Skeletal muscle satellite cell (primary cell): ENCODE measurements around the gene ZNF609.
"Not testable (repeated sequence)": the region's sequence is repeated elsewhere in the genome, so short reads cannot be mapped to it uniquely, and the experiment has no call there.

Experiments
- H3K27me3 ChIP-seq: 2 replicates; pipeline ENCODE4 v1.7.0; 2013; ENCODE audit warnings: low read length; ENCODE audit not compliant: control insufficient read depth, insufficient read depth
- H3K36me3 ChIP-seq: 2 replicates; pipeline ENCODE4 v1.7.0; 2013; ENCODE audit warnings: mild to moderate bottlenecking, control low read depth, low read length; ENCODE audit not compliant: insufficient read depth
- H3K4me1 ChIP-seq: 2 replicates; pipeline ENCODE4 v1.7.0; 2013; ENCODE audit warnings: low read length; ENCODE audit not compliant: control insufficient read depth, insufficient read depth
- H3K4me2 ChIP-seq: 2 replicates; pipeline ENCODE4 v1.7.0; 2013; ENCODE audit warnings: mild to moderate bottlenecking, low read length
- H3K4me3 ChIP-seq: 2 replicates; pipeline ENCODE4 v1.7.0; 2013; ENCODE audit warnings: low read length
- H3K9ac ChIP-seq: 2 replicates; pipeline ENCODE4 v1.7.0; 2013; ENCODE audit warnings: mild to moderate bottlenecking, low read depth, low read length, moderate library complexity
- H3K9me3 ChIP-seq: replicated peaks from 2 replicates; pipeline ENCODE4 v1.7.0; 2013; ENCODE audit warnings: mild to moderate bottlenecking, control low read depth, low read length

Gene ZNF609

GRCh38 chr15:64619880-64620839 lies 159.8 kb downstream of the ZNF609 start:
- Histone ChIP-seq H3K9me3 (no peaks in the 10 kb centered on the region), H3K27me3 (no peaks in the 10 kb centered on the region), H3K4me3 (no peak overlapping the region), H3K4me2 (peak overlapping the region; percentile 28), H3K9ac (no peak overlapping the region), H3K36me3 (peaks cover 13% of the 10 kb centered on the region), H3K4me1 (peaks cover 21% of the 10 kb centered on the region)

DNA sequence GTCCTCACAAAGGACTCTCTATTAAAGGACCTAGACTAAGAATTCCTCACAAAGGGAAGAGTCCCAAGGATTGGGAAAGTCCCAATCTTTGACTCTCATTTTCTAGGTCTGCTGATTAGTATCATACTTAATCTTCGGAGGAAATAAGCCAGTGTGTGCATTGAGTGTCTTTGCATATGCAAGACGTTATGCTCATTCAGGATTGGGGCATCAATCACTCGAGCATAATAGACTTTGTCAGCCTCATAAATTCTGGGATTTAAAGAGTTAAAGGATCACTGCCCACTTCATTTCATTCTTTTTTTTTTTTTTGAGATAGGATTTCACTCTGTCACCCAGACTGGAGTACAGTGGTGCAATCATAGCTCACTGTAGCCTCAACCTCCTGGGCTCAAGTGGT lies 160.7 kb downstream of the ZNF609 start:
- peaks cover 21% of the 10 kb centered on the region for H3K4me1 ChIP-seq
- H3K27me3 ChIP-seq = no peaks in the 10 kb centered on the region
- no peak overlapping the region for H3K4me3 ChIP-seq
- peaks cover 13% of the 10 kb centered on the region for H3K36me3 ChIP-seq
- H3K4me2 ChIP-seq = no peak overlapping the region
- H3K9me3 ChIP-seq = no peaks in the 10 kb centered on the region
- H3K9ac ChIP-seq = no peak overlapping the region

DNA sequence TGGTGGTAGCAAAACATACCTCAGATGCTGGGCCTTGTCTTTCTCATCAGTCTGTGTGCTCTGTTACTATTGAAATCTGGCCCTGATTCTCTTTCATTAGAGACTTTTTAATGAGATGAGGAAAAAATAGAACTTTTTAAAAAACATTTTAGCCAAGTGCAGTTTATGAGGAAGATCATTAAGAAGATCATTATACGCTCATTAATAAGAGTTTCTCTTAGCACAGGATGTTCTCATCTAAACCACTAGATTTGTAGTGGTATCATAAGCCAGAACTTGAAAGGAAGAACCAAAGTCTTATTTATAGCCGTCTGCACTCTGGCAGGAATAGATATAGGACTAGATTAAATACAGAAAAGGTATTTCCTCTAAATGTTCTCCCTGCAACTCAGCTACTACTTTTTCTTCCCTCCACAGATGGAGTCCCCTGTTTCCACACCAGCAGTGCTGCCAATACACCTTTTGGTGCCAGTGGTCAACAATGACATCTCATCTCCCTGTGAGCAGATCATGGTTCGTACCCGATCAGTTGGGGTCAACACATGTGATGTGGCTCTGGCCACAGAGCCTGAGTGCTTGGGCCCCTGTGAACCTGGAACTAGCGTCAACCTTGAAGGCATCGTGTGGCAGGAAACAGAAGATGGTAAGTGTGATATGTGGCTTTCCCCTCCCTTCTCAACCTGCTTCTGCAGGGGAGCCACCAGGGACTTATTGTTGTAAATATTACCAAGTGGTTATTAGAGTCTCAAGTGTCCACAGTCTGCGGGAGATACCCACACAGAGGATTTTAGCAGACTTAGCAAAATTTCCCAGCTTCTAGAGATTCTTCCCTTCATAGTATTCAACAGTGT lies 162.3 kb downstream of the ZNF609 start:
- Histone ChIP-seq H3K4me1 (peaks cover 21% of the 10 kb centered on the region), H3K36me3 (peaks cover 13% of the 10 kb centered on the region), H3K4me2 (no peak overlapping the region), H3K27me3 (no peaks in the 10 kb centered on the region), H3K9me3 (no peaks in the 10 kb centered on the region), H3K9ac (no peak overlapping the region), H3K4me3 (no peak overlapping the region)

- Histone ChIP-seq H3K4me3 (no peak overlapping the region), H3K9me3 (no peaks in the 10 kb centered on the region), H3K4me1 (peaks cover 21% of the 10 kb centered on the region), H3K27me3 (no peaks in the 10 kb centered on the region), H3K36me3 (peaks cover 13% of the 10 kb centered on the region), H3K4me2 (no peak overlapping the region), H3K9ac (no peak overlapping the region)
These were observed 163.1 kb downstream of the ZNF609 start for GRCh38 chr15:64623347-64623996.

- Histone ChIP-seq H3K4me3 (no peak overlapping the region), H3K9me3 (no peaks in the 10 kb centered on the region), H3K4me2 (no peak overlapping the region), H3K27me3 (no peaks in the 10 kb centered on the region), H3K4me1 (peaks cover 21% of the 10 kb centered on the region), H3K36me3 (peaks cover 13% of the 10 kb centered on the region), H3K9ac (no peak overlapping the region)
These were observed 163.9 kb downstream of the ZNF609 start for GRCh38 chr15:64624242-64624641.

DNA sequence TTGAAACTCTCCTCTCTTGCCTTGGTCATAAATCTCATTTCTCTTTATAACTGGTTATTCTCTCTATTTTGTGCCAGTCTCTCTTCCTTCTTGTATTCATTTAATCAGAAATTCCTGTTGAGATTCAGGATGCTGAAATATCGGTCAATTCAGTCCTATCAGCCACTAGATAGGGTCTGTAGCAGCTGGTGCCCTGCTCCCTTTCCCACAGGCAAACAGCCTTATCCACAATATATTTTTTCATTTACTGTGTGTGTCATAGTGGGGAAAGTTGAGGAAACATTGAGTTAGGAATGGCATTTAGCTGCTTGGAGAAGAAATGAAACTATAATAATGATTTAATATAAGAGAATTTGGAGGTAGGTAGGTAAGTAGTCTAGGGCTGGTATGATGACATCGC lies 168.7 kb downstream of the ZNF609 start:
- Histone ChIP-seq H3K27me3 (no peaks in the 10 kb centered on the region), H3K4me1 (no peaks in the 10 kb centered on the region), H3K4me3 (no peak overlapping the region), H3K9ac (no peak overlapping the region), H3K36me3 (peaks cover 9% of the 10 kb centered on the region), H3K9me3 (no peaks in the 10 kb centered on the region), H3K4me2 (no peak overlapping the region)

- Histone ChIP-seq H3K4me1 (peaks cover 7% of the 10 kb centered on the region), H3K27me3 (no peaks in the 10 kb centered on the region), H3K4me2 (no peak overlapping the region), H3K9ac (no peak overlapping the region), H3K4me3 (no peak overlapping the region), H3K9me3 (no peaks in the 10 kb centered on the region), H3K36me3 (peaks cover 9% of the 10 kb centered on the region)
These were observed 170.2 kb downstream of the ZNF609 start for GRCh38 chr15:64630396-64631107.

DNA sequence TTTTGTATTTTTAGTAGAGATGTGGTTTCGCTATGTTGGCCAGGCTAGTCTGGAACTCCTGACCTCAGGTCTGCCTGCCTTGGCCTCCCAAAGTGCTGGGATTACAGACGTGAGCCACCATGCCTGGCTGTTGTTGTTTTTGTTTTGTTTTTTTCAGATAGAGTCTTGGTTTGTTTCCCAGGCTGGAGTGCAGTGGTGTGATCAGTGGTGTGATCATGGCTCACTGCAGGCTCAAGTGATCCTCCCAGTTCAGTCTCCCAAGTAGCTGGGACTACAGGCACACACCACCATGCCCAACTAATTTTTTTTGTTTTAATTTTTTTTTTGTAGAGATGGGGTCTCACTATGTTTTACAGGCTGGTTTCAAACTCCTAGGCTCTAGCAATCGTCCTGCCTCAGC lies 172.3 kb downstream of the ZNF609 start:
- H3K9me3 ChIP-seq, H3K4me1 ChIP-seq, H3K4me2 ChIP-seq, H3K4me3 ChIP-seq, H3K27me3 ChIP-seq, H3K9ac ChIP-seq: not testable (repeated sequence)
- peaks cover 13% of the 10 kb centered on the region for H3K36me3 ChIP-seq

DNA sequence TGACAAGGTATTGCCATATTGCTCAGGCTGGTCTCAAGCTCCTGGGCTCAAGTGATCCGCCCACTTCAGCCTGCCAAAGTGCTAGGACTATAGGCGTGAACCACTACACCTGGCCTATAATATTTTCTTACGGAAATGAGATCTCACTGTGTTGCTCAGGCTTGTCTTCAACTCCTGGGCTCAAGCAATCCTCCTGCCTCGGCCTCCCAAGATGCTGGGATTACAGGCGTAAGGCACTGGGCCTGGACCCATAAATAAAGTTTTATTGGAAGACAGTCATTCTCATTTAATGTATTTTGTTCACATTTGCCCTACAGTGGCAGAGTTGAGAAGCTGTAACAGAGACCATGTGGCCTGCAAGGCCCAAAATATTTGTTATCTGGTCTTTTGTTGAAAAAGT lies 173.0 kb downstream of the ZNF609 start:
- Histone ChIP-seq H3K9ac (no peak overlapping the region), H3K4me2 (no peak overlapping the region), H3K27me3 (no peaks in the 10 kb centered on the region), H3K36me3 (peaks cover 13% of the 10 kb centered on the region), H3K4me1 (peaks cover 9% of the 10 kb centered on the region), H3K4me3 (no peak overlapping the region), H3K9me3 (no peaks in the 10 kb centered on the region)

GRCh38 chr15:64634027-64634426 lies 173.6 kb downstream of the ZNF609 start:
- peaks cover 13% of the 10 kb centered on the region for H3K36me3 ChIP-seq
- no peak overlapping the region for H3K9ac ChIP-seq
- H3K27me3 ChIP-seq = no peaks in the 10 kb centered on the region
- no peak overlapping the region for H3K4me2 ChIP-seq
- H3K9me3 ChIP-seq = no peaks in the 10 kb centered on the region
- peaks cover 9% of the 10 kb centered on the region for H3K4me1 ChIP-seq
- no peak overlapping the region for H3K4me3 ChIP-seq
